GM12892 (cell line): ENCODE results near the gene CSTF3.

Experiments
- POLR2A ChIP-seq: IDR thresholded peaks from 2 replicates; pipeline ENCODE4 v1.6.1; 2011; ENCODE audit warnings: low read depth, low read length, control low read depth
- POLR2AphosphoS5 ChIP-seq: IDR thresholded peaks from 2 replicates; pipeline ENCODE4 v1.6.1; 2011; ENCODE audit warnings: low read depth, low read length, control low read depth
- TAF1 ChIP-seq: IDR thresholded peaks from 2 replicates; pipeline ENCODE4 v1.6.1; 2011; ENCODE audit warnings: low read depth, mild to moderate bottlenecking, control low read depth, low read length, borderline replicate concordance

DNA sequence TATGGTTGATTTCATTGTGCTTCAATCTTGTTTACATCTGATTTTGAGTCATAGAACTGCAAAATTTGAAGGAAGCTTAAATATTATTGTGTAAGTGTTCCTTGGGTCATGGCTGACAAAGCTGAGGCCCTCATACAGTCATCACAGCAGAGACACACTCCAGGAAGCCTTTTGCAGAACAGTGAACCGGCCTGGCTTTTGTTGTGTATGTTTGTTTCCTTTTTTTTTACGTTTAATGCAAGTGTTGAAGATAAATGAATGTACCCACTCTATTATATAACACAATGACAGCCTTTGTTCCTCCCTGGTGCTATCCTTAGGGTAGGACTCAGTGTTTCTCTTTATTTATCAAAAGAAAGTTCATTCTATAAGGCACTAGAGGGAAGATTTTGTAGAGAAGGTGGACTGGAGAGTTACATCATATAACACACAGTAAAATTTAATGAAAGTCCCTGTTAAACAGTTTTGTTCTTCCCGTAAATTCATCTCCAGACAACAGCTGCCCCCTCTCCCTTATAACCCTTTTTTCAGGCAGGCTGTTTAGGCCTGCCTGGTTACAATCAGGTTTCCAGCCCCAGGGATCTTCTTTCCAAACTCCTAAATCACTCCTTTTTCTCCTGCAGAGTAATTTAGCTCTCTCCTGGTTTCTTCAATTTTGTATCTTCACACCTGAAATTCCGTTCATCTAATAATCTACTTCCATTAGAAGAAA, 34.3 kb upstream of the CSTF3 start:
- TF ChIP-seq POLR2A: no peak
- no peak for TF ChIP-seq POLR2AphosphoS5
- no peak for TF ChIP-seq TAF1
